ENCODE results near the gene DVL1. TPM values are rescaled to one million over a fixed set of nuclear protein-coding genes. Genes with fewer than 3 reads are reported as not detected.

The DVL1 gene
- total and polyA plus RNA-seq, 2 of the 13 experiments (the other 11 are each of a cell fraction or from before 2014, with no cell fraction given), result 30.8 to 60.4 TPM

- H3K4me1 ChIP-seq (ENCODE audit: insufficient read depth, low read length), result peaks cover 35% of the 10 kb centered on the region
- no TSS peak for BruUV-seq (replicated peaks)
- H4K20me1 ChIP-seq (ENCODE audit: insufficient read depth, low read length), result no peaks in the 10 kb centered on the region
- no peaks in the 10 kb centered on the region for H3K79me2 ChIP-seq (ENCODE audit: insufficient read depth, low read length)
- no peaks in the 10 kb centered on the region for H3K9me3 ChIP-seq (ENCODE audit: low read length)
- no peak overlapping the region for H3K27ac ChIP-seq (ENCODE audit: extremely low read length, insufficient read depth, low read length)
- POLR2A ChIA-PET, result interaction anchor here (1.1 to 1.9 kb wide), 6 partner anchors 14 to 281 kb away, joined by 3 to 5 read pairs (median 3); partner anchors contain the start of genes AURKAIP1, ISG15 and UBE2J2
- 67% methylated on average over 6 of the region's 46 CpGs for WGBS (ENCODE audit: low lambda C conversion rate)
- H2AFZ ChIP-seq (ENCODE audit: low read length), result no peak overlapping the region
- H3K9ac ChIP-seq (ENCODE audit: insufficient read depth, low read depth, low read length), result no peak overlapping the region
- CTCF ChIA-PET (ENCODE audit: low intra/inter-chr PET ratio, low total read pairs), result no interaction called here
- in situ Hi-C loops (cut with HindIII; ENCODE audit: extremely low pct_ligation_motif_present, low pct_unique_long_range_greater_than_20kb), result no loop called here
- H3K27me3 ChIP-seq (ENCODE audit: control insufficient read depth in 1 of 2, insufficient read depth in 2 of 2, low read length in 2 of 2), result peaks cover 0 to 2% of the 10 kb centered on the region in 2 experiments; a peak in 1 of 5 replicates
- peak overlapping the region in 2 of 3 experiments; percentile 5 to 54; a peak in 3 of 6 replicates for H3K4me3 ChIP-seq (replicated peaks in 1 of 3; ENCODE audit: insufficient read depth in 1 of 3, low read depth in 2 of 3, low read length in 3 of 3)
- DNase-seq (ENCODE audit: low spot score), result no peak
- intact Hi-C loops (cut with micrococcal nuclease; ENCODE audit: unreplicated experiment), result no loop called here
- no peak for FAIRE-seq
- peak; percentile 51 for ATAC-seq
- H3K36me3 ChIP-seq (replicated peaks in 1 of 2; ENCODE audit: control insufficient read depth in 1 of 2, insufficient read depth in 2 of 2, low read length in 2 of 2), result no peaks in the 10 kb centered on the region
- H3K4me2 ChIP-seq (ENCODE audit: low read depth, low read length), result peak overlapping the region; percentile 58
- no peak for TF ChIP-seq RAD51 (IDR thresholded peaks at IDR 0.05; ENCODE audit: borderline replicate concordance)
- TF ChIP-seq NKX3-1 (CRISPR knock-in tag; IDR thresholded peaks at IDR 0.05), result no peak
- no peak for TF ChIP-seq SP5 (CRISPR knock-in tag; IDR thresholded peaks at IDR 0.05; ENCODE audit: borderline replicate concordance, low read depth)
- no peak for TF ChIP-seq MYNN (CRISPR knock-in tag; IDR thresholded peaks at IDR 0.05; ENCODE audit: low read depth)
- TF ChIP-seq ZNF205 (CRISPR knock-in tag; IDR thresholded peaks at IDR 0.05), result no peak
- no peak for TF ChIP-seq SRF (IDR thresholded peaks at IDR 0.05; ENCODE audit: low read depth, low read length)
- TF ChIP-seq ZNF18 (CRISPR knock-in tag; IDR thresholded peaks at IDR 0.05; ENCODE audit: insufficient replicate concordance), result no peak
- no peak for TF ChIP-seq ZBTB20 (CRISPR knock-in tag; IDR thresholded peaks at IDR 0.05; ENCODE audit: borderline replicate concordance, low read depth)
- TF ChIP-seq, protein P1, sequence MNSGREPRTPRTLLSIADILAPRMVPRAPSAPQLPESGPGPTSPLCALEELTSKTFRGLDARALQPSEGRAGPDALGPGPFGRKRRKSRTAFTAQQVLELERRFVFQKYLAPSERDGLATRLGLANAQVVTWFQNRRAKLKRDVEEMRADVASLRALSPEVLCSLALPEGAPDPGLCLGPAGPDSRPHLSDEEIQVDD (CRISPR knock-in tag; IDR thresholded peaks at IDR 0.05; ENCODE audit: borderline replicate concordance), result no peak; the same call in 1 of the 2 replicates
- no peak for TF ChIP-seq ZNF883 (CRISPR knock-in tag; IDR thresholded peaks at IDR 0.05; ENCODE audit: not compliant biosample characterization)
- no peak for TF ChIP-seq ZNF275 (CRISPR knock-in tag; IDR thresholded peaks at IDR 0.05; ENCODE audit: borderline replicate concordance)
- no peak for TF ChIP-seq ZNF362 (CRISPR knock-in tag; IDR thresholded peaks at IDR 0.05; ENCODE audit: borderline replicate concordance)
- no peak for TF ChIP-seq FOXK2 (IDR thresholded peaks at IDR 0.05)
Observed at GRCh38 chr1:1287288-1288110, 61.7 kb downstream of the DVL1 start.

Data from HepG2 (cell line).